HG03469 (cell line): ENCODE results near the gene CPED1.

Experiments used
- ATAC-seq: cut with Tn5 transposase; IDR thresholded peaks from one replicate; pipeline ENCODE4 v1.9.1; 2021; ENCODE audit warnings: mild to moderate bottlenecking, moderate library complexity, moderate number of reproducible peaks; ENCODE audit not compliant: unreplicated experiment

The CPED1 gene

DNA sequence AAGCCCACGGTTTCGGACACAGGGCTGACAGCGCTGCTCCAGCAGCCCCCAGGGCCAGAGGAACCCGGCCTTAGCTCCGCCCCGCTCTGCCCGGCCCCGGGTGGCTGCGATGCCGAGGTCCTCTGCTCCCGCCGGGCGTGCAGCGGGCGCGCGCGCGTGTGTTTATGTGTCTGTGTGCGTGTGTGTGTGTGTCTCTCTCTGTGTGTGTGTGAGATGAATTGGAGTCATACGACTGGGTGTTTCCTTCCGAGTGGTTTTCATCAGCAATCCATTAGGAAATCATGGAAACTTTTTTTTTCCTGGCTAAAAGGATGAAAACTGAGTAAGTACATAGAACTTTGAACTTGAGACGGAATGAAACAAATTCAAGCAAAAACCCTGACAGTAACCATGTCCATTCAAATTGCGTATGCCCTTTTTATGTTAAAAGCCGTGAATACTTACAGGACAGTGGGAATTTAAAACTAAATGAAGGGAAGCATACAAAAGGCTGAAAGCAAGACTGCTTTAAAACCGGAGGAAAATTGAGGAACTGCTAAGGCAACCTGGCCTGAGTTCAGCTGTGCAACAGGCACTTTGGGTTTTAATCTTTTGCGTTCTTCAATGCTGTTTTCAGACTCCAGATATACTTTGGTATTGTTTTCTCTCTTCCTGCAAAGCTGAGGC lies at the start of gene CPED1:
Gene CPED1 (plus strand): TSS at position 121 of the 666 bp plus-strand sequence. CDS start 911 bp downstream, outside the sequence.
- ATAC-seq: no peak

DNA sequence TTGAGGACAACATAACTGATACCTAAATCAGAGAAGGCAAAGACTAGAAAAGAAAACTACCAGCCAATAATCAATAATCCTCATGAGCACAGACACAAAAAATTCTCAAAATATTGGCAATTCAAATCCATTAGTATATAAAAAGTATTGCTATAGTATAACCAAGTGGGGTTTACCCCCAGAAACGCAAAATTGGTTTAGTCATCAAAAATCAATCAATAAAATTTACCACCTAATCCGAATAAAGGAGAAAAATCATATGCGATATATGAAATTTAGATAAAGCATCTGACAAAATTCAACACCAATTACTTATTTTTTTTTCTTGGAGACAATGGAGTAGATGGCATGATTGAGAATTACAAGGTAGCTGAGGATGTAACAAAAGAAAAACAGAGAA lies 49.2 kb upstream of the CPED1 start:
- no peak for ATAC-seq

GRCh38 chr7:120941064-120941463 lies 47.4 kb upstream of the CPED1 start:
- ATAC-seq: peak; percentile 70

GRCh38 chr7:120941856-120942255 lies 46.7 kb upstream of the CPED1 start:
- ATAC-seq: no peak

DNA sequence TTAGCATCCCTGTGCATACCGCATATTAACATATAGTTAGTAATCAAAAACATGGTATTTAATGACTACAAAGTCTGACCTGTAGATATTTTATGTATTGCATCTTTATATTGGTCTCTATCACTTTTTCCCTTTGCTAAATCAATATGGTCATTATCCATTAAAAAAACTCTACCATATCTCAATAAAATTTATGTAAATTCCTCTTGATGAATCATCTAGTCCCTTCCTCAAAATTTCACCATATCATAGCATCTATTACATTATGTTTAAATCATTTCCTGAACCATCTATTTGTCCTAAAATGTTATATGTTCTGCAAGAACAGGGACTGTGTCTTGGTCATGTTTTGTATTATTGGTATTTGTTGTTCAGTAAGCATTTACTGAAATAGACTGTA lies 45.6 kb upstream of the CPED1 start:
- ATAC-seq: no peak

- ATAC-seq: no peak
Observed at GRCh38 chr7:120944826-120945562, 43.5 kb upstream of the CPED1 start.

DNA sequence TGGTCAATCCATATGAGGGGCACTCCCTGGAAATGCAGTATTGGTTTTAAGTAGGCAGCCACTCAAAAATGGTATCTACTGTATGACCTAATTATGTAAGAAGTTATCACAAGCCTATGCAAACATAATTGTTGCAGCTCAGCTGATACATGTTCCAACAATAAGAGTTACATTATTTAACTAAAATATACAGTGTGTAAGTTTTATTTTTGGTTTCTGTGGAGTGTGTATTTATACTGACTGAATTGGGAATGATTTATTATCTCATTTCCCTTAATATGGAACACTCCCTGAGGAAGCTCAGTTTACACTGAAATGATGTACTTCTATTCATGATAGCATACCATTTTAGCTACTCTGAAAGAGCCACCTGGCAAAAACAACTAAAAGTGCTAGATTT lies 40.5 kb upstream of the CPED1 start:
- no peak for ATAC-seq

DNA sequence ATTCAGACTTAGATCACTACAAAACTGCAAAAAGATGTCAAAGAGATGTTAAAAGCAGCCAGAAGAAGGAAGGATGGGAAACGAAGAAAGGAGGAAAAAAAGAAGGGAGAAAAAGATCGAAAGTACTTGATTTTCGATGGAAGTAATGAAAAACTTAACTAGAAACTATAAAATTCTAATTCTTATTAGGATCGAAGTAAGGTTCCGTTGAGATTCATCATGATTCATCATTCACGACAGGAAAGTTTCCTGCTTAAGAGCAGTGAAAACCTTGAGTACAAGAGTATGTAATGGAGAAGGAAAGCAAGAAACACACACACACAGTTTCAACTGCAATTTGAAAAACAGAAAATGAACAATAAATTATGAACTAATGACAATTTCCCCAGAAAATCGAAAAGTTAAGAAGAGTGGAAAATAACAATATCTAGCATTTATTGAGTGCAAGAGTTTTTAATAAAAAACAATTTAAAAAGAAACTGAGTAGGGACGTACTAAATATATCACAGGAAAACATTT lies 39.1 kb upstream of the CPED1 start:
- ATAC-seq: no peak

- ATAC-seq: no peak
Observed at GRCh38 chr7:120949998-120950538, 38.4 kb upstream of the CPED1 start.

DNA sequence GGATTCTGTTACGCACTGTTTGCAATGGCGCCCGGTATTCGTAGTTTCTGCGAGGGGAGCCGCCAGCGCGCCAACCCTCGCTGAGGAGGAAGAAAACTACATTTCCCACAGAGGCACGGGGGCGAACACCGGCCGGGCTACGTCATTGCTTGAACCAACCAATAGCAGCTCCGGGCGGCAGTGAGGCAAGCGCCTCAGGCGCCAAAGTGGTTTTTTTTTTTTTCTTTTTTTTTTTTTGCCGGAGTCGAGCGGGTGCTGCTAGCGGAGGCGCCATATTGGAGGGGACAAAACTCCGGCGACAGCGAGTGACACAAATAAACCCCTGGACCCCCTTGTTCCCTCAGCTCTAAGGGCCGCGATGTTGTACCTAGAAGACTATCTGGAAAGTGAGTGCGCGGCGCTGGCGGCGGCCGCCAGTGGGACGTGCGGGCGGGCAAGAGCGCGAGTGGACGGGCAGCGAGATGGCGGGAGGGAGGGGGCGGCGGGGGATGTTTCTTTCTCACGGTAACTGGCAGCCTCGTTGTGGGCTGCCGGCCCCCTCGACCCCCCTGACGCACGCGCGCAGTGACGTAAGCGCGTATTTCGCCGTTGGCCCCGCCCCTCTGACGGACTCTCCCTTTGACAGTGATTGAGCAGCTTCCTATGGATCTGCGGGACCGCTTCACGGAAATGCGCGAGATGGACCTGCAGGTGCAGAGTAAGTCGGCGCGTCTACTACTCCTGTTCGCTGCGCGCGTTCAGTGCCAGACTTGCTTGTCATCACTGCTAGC lies 37.8 kb upstream of the CPED1 start, which contains the start of gene ING3:
Gene ING3 (plus strand): TSS at position 239 of the 770 bp plus-strand sequence. CDS start 120 bp downstream, at position 359.
- ATAC-seq: peak; percentile 95

DNA sequence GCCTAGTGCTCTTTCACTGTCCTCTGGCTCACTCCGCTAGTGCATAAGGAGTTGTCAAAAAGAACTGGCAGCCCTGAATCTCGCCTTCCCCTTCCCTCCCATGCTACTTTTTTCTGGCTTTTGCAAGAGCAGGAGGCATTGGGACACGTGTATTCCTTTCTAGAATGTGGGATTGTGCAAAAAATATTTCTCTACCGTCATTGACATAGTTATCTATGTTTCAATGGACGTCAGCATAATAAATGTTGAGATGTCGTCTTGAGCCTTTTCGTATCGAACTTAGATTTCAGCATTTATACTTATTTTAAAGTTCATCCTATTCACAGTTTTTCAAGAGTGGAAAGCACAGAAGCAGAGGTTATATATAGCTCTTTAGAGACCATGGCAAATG lies 37.2 kb upstream of the CPED1 start:
- no peak for ATAC-seq

- ATAC-seq: no peak
Observed at GRCh38 chr7:120951826-120952225, 36.7 kb upstream of the CPED1 start.

DNA sequence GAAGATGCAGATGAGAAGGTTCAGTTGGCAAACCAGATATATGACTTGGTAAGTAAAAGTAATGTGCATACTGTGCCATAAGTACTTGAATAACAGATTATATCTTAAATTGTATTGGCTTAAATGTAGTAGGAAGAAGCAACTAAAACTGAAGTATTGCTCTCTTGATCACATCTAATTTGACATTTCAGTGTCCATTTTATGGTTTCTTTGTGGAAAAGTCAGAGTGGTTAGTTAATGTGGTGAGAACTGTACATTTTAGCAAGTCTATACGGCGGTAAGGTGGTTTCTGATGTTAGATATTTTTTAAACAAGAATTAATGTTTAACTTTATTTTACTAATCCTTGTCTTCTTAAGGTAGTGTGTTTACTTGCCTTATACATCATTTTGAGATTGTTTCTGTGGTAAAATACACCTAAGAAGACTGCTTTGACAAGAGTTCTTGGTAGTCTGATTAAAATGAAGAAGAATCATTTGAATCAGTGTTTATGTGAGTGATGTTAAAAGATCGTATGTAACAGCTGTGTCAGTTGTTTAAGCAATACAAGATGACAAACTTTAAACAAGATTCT lies 32.8 kb upstream of the CPED1 start:
- no peak for ATAC-seq

DNA sequence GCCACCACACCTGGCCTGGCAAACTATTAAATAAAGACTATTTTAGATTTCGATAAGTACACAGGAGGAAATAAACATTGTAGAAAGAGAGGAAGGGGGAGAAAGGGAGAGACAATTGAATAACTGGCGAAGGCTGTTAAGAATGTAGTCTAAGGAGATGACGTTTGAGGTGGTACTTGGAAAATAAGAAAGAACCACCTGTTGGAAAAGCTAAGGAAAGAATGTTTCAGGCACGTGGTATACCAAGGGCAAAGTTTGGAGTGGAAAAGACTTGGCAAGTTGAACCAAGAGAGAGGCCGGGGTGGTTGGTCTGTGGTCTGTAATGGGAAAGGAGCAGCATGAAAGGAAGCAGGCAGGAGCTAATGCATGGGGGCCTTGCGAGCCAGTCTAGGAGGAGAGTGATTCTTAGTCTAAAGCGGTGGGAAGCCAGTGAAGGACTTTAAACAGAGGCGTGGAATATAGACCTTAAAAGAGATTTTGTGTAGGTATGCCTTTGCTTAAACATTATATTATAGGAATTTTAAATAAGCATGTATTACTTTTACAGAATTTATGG lies 28.5 kb upstream of the CPED1 start:
- no peak for ATAC-seq

DNA sequence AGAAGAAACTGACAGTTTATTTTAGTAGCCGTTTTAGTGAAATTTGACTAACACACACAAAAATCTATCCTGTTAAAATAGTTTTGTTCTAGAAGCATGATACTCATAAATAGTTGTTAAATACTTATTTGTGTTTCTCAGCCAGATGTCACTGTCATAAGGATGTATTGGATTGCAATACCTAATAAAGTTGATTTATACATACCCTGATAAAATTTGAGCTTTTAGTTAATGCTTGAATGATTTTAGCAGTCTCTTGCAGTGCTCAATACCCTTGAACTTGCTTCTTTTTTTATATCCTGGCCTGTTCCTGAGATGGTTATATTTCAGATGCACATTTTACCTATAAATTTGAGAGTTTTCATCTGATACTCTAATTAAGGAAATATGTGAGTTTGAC lies 27.8 kb upstream of the CPED1 start:
- ATAC-seq: no peak

DNA sequence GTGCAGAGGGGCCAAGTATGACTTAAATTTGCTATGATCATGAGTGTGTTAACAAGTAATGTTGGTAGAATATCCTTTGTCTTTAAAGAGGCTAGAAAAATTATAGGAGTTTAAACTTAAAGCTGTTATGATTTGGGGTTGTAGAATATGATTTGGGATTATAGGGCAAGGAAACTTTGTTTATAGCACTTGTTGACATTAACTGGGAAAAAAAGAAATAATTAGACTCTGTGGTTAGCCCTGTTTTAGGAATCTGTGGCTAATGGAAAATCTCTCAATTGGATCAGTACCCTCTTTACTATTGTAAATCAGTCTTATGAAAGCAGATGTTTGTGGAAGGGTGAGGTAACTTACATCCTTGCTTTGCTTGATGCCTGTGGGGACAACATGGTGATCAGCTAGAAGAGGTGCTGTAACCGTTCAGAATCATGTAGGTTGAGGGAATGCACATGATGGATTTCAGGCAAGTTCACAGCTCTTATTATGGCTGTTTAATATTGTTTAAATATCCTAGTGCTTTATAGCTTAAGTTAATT lies 26.8 kb upstream of the CPED1 start:
- ATAC-seq: no peak

- ATAC-seq: no peak
Observed at GRCh38 chr7:120964088-120964487, 24.4 kb upstream of the CPED1 start.

DNA sequence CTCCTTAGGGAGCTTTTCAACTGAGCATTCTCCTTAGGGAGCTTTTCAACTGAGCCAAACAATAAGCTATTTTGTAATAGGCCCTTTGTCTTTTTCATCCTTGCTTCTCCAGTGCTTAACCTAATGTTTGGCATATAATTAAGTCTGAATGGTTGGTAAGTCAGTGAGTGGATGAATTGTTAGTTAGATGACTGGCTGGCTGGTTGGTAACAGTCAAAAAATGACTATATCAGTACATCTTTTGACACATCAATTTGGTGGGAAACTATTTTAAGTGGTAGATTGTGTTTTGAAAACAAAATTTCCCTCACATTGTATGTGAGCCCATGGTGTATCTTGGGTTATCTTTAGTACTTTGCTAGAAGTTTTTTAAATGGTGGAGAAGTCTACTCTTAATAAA lies 21.6 kb upstream of the CPED1 start:
- ATAC-seq: no peak

DNA sequence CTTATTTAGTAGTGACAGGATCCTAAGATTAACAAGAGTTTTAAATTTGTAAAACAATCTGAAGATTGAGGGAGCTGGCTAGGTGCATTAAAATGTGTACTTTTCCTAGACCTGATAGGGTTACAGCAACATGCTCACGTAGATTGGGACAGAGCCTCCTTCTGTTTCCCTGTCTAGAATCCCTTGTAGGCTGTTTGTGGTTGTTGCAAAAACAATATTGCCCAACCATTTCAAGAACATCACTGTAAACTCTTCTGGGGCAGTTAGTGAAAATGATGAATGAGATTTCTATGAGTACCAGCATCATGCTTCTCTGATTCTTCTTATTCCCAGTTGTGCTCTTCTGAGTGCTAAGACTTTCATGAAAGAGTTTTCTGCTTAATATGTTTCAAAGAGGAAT lies 14.7 kb upstream of the CPED1 start:
- no peak for ATAC-seq

- no peak for ATAC-seq
Observed at GRCh38 chr7:120979765-120980499, 8.6 kb upstream of the CPED1 start.
